Mucosa of stomach (tissue), 1 donor: ENCODE results near the gene NHLRC2.

Experiments
- H3K27me3 ChIP-seq: one replicate; pipeline ENCODE4 v1.7.0; 2013; ENCODE audit warnings: mild to moderate bottlenecking, low read length; ENCODE audit not compliant: control insufficient read depth, insufficient read depth
- H3K36me3 ChIP-seq: one replicate; pipeline ENCODE4 v1.7.0; 2013; ENCODE audit warnings: low read length; ENCODE audit not compliant: control insufficient read depth, insufficient read depth
- H3K4me1 ChIP-seq: one replicate; pipeline ENCODE4 v1.7.0; 2013; ENCODE audit warnings: mild to moderate bottlenecking, low read length; ENCODE audit not compliant: control insufficient read depth, insufficient read depth
- H3K4me3 ChIP-seq: one replicate; pipeline ENCODE4 v1.7.0; 2013; ENCODE audit warnings: low read length
- H3K9ac ChIP-seq: one replicate; pipeline ENCODE4 v1.7.0; 2013; ENCODE audit warnings: mild to moderate bottlenecking, low read length, moderate library complexity
- H3K9me3 ChIP-seq: one replicate; pipeline ENCODE4 v1.7.0; 2013; ENCODE audit warnings: mild to moderate bottlenecking, low read length, moderate library complexity; ENCODE audit not compliant: control insufficient read depth
- donor health status: Pancreatic carcinoma.

Gene NHLRC2

GRCh38 chr10:113915540-113915939 is 61.1 kb downstream of the NHLRC2 start:
- Histone ChIP-seq H3K4me1 (no peaks in the 10 kb centered on the region), H3K9me3 (no peaks in the 10 kb centered on the region), H3K9ac (no peak overlapping the region), H3K36me3 (no peaks in the 10 kb centered on the region), H3K27me3 (no peaks in the 10 kb centered on the region), H3K4me3 (no peak overlapping the region)

- Histone ChIP-seq H3K9me3 (no peaks in the 10 kb centered on the region), H3K4me3 (no peak overlapping the region), H3K27me3 (no peaks in the 10 kb centered on the region)
Measured at GRCh38 chr10:113916053-113916452, 61.6 kb downstream of the NHLRC2 start.

GRCh38 chr10:113917636-113918035 is 63.2 kb downstream of the NHLRC2 start:
- H3K36me3 ChIP-seq = no peaks in the 10 kb centered on the region

More at GRCh38 chr10:113916053-113916452, 61.6 kb downstream of the NHLRC2 start:
- Histone ChIP-seq H3K9ac (no peak overlapping the region), H3K36me3 (no peaks in the 10 kb centered on the region), H3K4me1 (no peaks in the 10 kb centered on the region)

GRCh38 chr10:113920114-113920513 is 65.7 kb downstream of the NHLRC2 start:
- H3K4me3 ChIP-seq = no peak overlapping the region
- H3K27me3 ChIP-seq = no peaks in the 10 kb centered on the region
- no peak overlapping the region for H3K9ac ChIP-seq
- H3K9me3 ChIP-seq = no peaks in the 10 kb centered on the region
- no peaks in the 10 kb centered on the region for H3K4me1 ChIP-seq
- no peaks in the 10 kb centered on the region for H3K36me3 ChIP-seq

More at GRCh38 chr10:113917636-113918035, 63.2 kb downstream of the NHLRC2 start:
- H3K4me1 ChIP-seq = no peaks in the 10 kb centered on the region
- H3K9me3 ChIP-seq = no peaks in the 10 kb centered on the region
- no peak overlapping the region for H3K4me3 ChIP-seq
- H3K9ac ChIP-seq = no peak overlapping the region
- H3K27me3 ChIP-seq = no peaks in the 10 kb centered on the region

- H3K9ac ChIP-seq = no peak overlapping the region
- no peaks in the 10 kb centered on the region for H3K4me1 ChIP-seq
- H3K36me3 ChIP-seq = no peaks in the 10 kb centered on the region
- no peaks in the 10 kb centered on the region for H3K9me3 ChIP-seq
- no peak overlapping the region for H3K4me3 ChIP-seq
- H3K27me3 ChIP-seq = no peaks in the 10 kb centered on the region
Measured at GRCh38 chr10:113920875-113921274, 66.4 kb downstream of the NHLRC2 start.

- Histone ChIP-seq H3K9me3 (no peaks in the 10 kb centered on the region), H3K36me3 (no peaks in the 10 kb centered on the region)
Measured at GRCh38 chr10:113921561-113922370, 67.3 kb downstream of the NHLRC2 start.

GRCh38 chr10:113922787-113923570 is 68.5 kb downstream of the NHLRC2 start:
- Histone ChIP-seq H3K27me3 (no peaks in the 10 kb centered on the region), H3K4me1 (peaks cover 10% of the 10 kb centered on the region), H3K4me3 (no peak overlapping the region), H3K36me3 (no peaks in the 10 kb centered on the region), H3K9me3 (no peaks in the 10 kb centered on the region), H3K9ac (no peak overlapping the region)

More at GRCh38 chr10:113921561-113922370, 67.3 kb downstream of the NHLRC2 start:
- Histone ChIP-seq H3K9ac (no peak overlapping the region), H3K4me1 (peaks cover under 1% of the 10 kb centered on the region), H3K27me3 (no peaks in the 10 kb centered on the region), H3K4me3 (no peak overlapping the region)

- H3K4me3 ChIP-seq = no peak overlapping the region
- H3K27me3 ChIP-seq = no peaks in the 10 kb centered on the region
- no peaks in the 10 kb centered on the region for H3K9me3 ChIP-seq
- no peaks in the 10 kb centered on the region for H3K36me3 ChIP-seq
- peaks cover 10% of the 10 kb centered on the region for H3K4me1 ChIP-seq
- H3K9ac ChIP-seq = no peak overlapping the region
Measured at GRCh38 chr10:113924186-113924585, 69.7 kb downstream of the NHLRC2 start.

GRCh38 chr10:113924664-113925063 is 70.2 kb downstream of the NHLRC2 start:
- Histone ChIP-seq H3K4me1 (peaks cover 10% of the 10 kb centered on the region), H3K9me3 (no peaks in the 10 kb centered on the region), H3K27me3 (no peaks in the 10 kb centered on the region), H3K4me3 (no peak overlapping the region), H3K9ac (no peak overlapping the region), H3K36me3 (no peaks in the 10 kb centered on the region)

- peaks cover 14% of the 10 kb centered on the region for H3K4me1 ChIP-seq
- H3K4me3 ChIP-seq = no peak overlapping the region
- H3K36me3 ChIP-seq = no peaks in the 10 kb centered on the region
- H3K9me3 ChIP-seq = no peaks in the 10 kb centered on the region
- H3K27me3 ChIP-seq = no peaks in the 10 kb centered on the region
- H3K9ac ChIP-seq = no peak overlapping the region
Measured at GRCh38 chr10:113927440-113927839, 73.0 kb downstream of the NHLRC2 start.

- H3K27me3 ChIP-seq = no peaks in the 10 kb centered on the region
- H3K4me1 ChIP-seq = peaks cover 14% of the 10 kb centered on the region
- H3K4me3 ChIP-seq = no peak overlapping the region
- H3K36me3 ChIP-seq = no peaks in the 10 kb centered on the region
- no peaks in the 10 kb centered on the region for H3K9me3 ChIP-seq
- H3K9ac ChIP-seq = no peak overlapping the region
Measured at GRCh38 chr10:113928830-113929229, 74.4 kb downstream of the NHLRC2 start.

GRCh38 chr10:113929522-113929921 is 75.1 kb downstream of the NHLRC2 start:
- Histone ChIP-seq H3K27me3 (no peaks in the 10 kb centered on the region), H3K4me3 (no peak overlapping the region), H3K9ac (no peak overlapping the region), H3K36me3 (no peaks in the 10 kb centered on the region), H3K4me1 (peaks cover 14% of the 10 kb centered on the region), H3K9me3 (no peaks in the 10 kb centered on the region)
